Ascending aorta (tissue), 2 donors: Measurements from ENCODE around the gene FLCN. TPM values are rescaled to one million over a fixed set of nuclear protein-coding genes. Genes with fewer than 3 reads are reported as not detected.

ENCODE experiments used
- DNase-seq, 2 donors: peaks; one replicate each; pipeline ENCODE4 v3.0.0-alpha.2; 2019; ENCODE audit warnings: low spot score in 2 of 2
- H3K27ac ChIP-seq, 2 donors: fragments of 200-600 bp; sonication (generic); one replicate each; pipeline ENCODE4 v1.5.1; 2016 to 2017; ENCODE audit warnings: mild to moderate bottlenecking in 1 of 2
- H3K27me3 ChIP-seq: fragments of 200-600 bp; sonication (generic); one replicate; pipeline ENCODE4 v1.5.1; 2017
- H3K36me3 ChIP-seq, 2 donors: fragments of 200-600 bp; sonication (generic); one replicate each; pipeline ENCODE4 v1.5.1; 2016
- H3K4me1 ChIP-seq, 2 donors: fragments of 200-600 bp; sonication (generic); one replicate each; pipeline ENCODE4 v1.5.1; 2016 to 2017; ENCODE audit warnings: mild to moderate bottlenecking in 1 of 2
- H3K4me3 ChIP-seq, 2 donors: fragments of 200-600 bp; sonication (generic); one replicate each; pipeline ENCODE4 v1.5.1; 2016 to 2017; ENCODE audit warnings: mild to moderate bottlenecking in 1 of 2
- H3K9me3 ChIP-seq, 2 donors: fragments of 200-600 bp; sonication (generic); one replicate each; pipeline ENCODE4 v1.5.1; 2016
- intact Hi-C: fragments of 100-400 bp; cut with DNase I; formaldehyde crosslinking; loops from one replicate; pipeline ENCODE4 v1.15.1; 2023
- total RNA-seq: library from RNA; depleted of rRNA; stranded (reverse); fragments of >200 nt; gene quantifications from one replicate; pipeline ENCODE4 v1.1.0, GENCODE V29; 2016
- TF ChIP-seq, protein P1 (sequence below), 3 experiments: fragments of 200-600 bp in 2 of 3; fragments of 450-650 bp in 1 of 3; sonication (generic) in 2 of 3; IDR thresholded peaks; one replicate each; pipeline ENCODE4 v1.5.1; 2016 to 2019; ENCODE audit warnings: antibody characterized with exemption in 3 of 3, mild to moderate bottlenecking in 1 of 3, moderate library complexity in 1 of 3

FLCN gene
- total RNA-seq, 1 donor from 2014 or later: 48.6 TPM

DNA sequence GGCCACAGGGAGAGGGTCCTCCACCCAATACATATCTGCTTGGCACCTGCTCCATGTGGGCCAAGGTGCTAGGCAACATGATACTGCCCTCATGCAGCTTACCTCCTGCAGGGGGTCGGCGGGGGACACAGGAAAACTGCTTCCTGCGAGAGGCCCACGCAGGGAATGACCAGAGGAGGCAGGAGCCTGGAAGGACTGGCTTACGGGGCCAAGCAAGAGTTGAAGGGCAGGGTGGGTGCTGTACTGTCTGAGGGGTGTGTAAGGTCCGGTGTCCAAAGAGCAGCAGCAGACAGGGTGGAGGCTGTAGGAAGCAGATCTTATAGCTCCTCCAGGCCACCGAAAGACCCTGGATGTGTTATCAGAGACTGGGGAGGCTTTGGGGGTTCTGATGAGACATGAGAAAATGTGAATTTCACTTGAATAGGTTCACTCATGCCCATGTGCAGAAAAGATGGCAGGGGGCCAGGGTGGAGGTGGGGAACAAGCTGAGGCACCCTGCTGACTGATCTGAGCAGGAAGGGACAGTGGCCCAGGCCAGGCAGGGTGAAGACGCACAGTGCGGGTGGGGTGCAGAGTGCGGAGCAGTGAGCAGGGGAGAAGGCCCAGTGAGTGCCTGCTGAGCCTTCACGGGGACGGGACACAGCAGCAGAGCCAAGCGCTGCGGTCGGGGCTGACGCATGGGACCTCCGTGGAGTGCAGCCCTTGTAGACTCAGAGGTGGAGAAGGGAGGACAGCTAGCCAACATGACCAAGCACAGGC, 8.3 kb downstream of the FLCN start:
- Histone ChIP-seq H3K36me3 (peaks cover 85 to 91% of the 10 kb centered on the region in 2 donors), H3K27me3 (no peaks in the 10 kb centered on the region), H3K27ac (peak overlapping the region in 1 of 2 donors; percentile 13), H3K4me1 (no peaks in the 10 kb centered on the region), H3K9me3 (no peaks in the 10 kb centered on the region), H3K4me3 (no peak overlapping the region)
- intact Hi-C loops: no loop called here
- DNase-seq: no peak
- TF ChIP-seq, protein P1, sequence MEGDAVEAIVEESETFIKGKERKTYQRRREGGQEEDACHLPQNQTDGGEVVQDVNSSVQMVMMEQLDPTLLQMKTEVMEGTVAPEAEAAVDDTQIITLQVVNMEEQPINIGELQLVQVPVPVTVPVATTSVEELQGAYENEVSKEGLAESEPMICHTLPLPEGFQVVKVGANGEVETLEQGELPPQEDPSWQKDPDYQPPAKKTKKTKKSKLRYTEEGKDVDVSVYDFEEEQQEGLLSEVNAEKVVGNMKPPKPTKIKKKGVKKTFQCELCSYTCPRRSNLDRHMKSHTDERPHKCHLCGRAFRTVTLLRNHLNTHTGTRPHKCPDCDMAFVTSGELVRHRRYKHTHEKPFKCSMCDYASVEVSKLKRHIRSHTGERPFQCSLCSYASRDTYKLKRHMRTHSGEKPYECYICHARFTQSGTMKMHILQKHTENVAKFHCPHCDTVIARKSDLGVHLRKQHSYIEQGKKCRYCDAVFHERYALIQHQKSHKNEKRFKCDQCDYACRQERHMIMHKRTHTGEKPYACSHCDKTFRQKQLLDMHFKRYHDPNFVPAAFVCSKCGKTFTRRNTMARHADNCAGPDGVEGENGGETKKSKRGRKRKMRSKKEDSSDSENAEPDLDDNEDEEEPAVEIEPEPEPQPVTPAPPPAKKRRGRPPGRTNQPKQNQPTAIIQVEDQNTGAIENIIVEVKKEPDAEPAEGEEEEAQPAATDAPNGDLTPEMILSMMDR (IDR thresholded peaks at IDR 0.05): no peak

DNA sequence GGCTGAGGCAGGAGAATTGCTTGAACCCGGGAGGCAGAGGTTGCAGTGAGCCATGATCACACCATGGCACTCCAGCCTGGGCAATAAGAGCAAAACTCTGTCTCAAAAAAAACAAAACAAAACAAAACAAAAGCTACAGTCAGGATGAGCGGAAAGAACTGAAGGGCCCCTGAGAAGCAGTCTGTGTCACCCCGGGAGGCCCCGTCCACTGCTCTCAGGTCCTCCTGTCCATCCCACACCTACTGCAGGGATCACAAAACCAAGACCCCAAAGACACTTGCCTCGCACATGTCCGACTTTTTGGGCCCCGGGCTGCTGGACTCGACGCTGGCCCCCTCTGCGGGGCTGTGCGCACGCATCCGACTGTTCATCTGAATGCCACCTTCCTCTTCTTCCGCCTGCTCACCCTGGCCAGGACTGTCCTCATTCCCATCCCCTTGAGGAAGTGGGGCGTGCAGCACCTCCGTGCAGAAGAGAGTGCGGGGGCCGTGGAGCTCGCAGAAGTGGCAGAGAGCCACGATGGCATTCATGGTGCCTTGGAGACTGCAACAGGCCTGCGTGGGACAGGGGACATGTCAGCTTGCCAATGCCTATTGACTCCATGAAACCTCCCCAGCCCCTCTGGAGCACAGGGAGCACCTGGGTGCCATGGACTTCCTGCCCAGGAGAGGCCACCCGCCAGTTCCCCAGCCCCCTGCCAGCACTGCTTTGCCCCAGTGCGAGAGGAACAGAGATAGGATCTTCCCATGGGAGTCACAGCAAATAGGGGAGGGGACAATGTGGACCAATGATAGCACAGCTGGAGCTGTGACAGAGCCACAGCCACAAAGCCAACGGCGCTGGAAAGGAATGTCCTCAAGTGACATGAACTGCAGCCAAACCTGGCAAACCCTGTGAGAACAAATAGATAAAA, 9.1 kb downstream of the FLCN start:
- DNase-seq: no peak
- H3K27me3 ChIP-seq: no peaks in the 10 kb centered on the region
- peaks cover 93 to 99% of the 10 kb centered on the region in 2 donors for H3K36me3 ChIP-seq
- H3K9me3 ChIP-seq: no peaks in the 10 kb centered on the region
- TF ChIP-seq, protein P1 (IDR thresholded peaks at IDR 0.05): no peak
- intact Hi-C loops: no loop called here
- no peaks in the 10 kb centered on the region for H3K4me1 ChIP-seq
- peak overlapping the region in 1 of 2 donors; percentile 13 for H3K27ac ChIP-seq
- no peak overlapping the region for H3K4me3 ChIP-seq

- TF ChIP-seq, protein P1 (IDR thresholded peaks at IDR 0.05): no peak
- Histone ChIP-seq H3K36me3 (peaks cover 95 to 100% of the 10 kb centered on the region in 2 donors), H3K27me3 (no peaks in the 10 kb centered on the region), H3K9me3 (no peaks in the 10 kb centered on the region), H3K4me1 (no peaks in the 10 kb centered on the region), H3K4me3 (no peak overlapping the region), H3K27ac (no peak overlapping the region)
- DNase-seq: no peak
- intact Hi-C loops: no loop called here
Observed at GRCh38 chr17:17226451-17227265, 10.3 kb downstream of the FLCN start.

DNA sequence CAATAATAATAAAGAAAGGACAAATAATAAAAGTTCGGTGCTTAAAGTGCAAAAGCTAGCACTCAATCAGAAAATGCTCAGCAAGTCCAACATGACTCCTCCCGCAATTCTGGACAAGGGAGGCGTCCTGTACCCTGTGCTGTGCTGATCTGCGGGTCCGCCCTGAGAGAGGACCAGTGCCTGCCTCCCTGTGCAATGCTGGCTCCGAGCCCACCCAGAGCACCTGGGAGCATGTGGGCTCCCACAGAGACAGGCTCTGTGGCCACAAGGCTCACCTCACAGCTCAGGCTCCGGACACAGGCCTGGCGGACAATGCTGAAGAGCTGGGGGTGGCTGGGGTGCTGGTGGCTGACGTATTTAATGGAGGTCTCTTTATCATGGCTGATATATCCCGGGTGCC, 11.1 kb downstream of the FLCN start:
- H3K27ac ChIP-seq: no peak overlapping the region
- intact Hi-C loops: no loop called here
- no peaks in the 10 kb centered on the region for H3K9me3 ChIP-seq
- H3K4me1 ChIP-seq: no peaks in the 10 kb centered on the region
- peaks cover 96 to 100% of the 10 kb centered on the region in 2 donors for H3K36me3 ChIP-seq
- no peaks in the 10 kb centered on the region for H3K27me3 ChIP-seq
- H3K4me3 ChIP-seq: no peak overlapping the region
- TF ChIP-seq, protein P1 (IDR thresholded peaks at IDR 0.05): no peak
- DNase-seq: no peak

GRCh38 chr17:17224137-17224536, 12.8 kb downstream of the FLCN start:
- no peaks in the 10 kb centered on the region for H3K9me3 ChIP-seq
- H3K27me3 ChIP-seq: no peaks in the 10 kb centered on the region
- intact Hi-C loops: no loop called here
- TF ChIP-seq, protein P1 (IDR thresholded peaks at IDR 0.05): no peak
- DNase-seq: no peak
- peaks cover 97% of the 10 kb centered on the region in 2 donors for H3K36me3 ChIP-seq
- no peak overlapping the region for H3K27ac ChIP-seq
- H3K4me1 ChIP-seq: no peaks in the 10 kb centered on the region
- no peak overlapping the region for H3K4me3 ChIP-seq
